ENCODE results near the gene CLK4. TPM values are rescaled to one million over a fixed set of nuclear protein-coding genes. Genes with fewer than 3 reads are reported as not detected.

CLK4 gene
- total and polyA plus RNA-seq, 2 of the 8 experiments (the other 6 are each of a cell fraction or from before 2014, with no cell fraction given), result 8.1 to 12.6 TPM

GRCh38 chr5:178605788-178606187 lies 21.1 kb downstream of the CLK4 start:
- no peak overlapping the region for H3K27ac ChIP-seq (ENCODE audit: low read depth, low read length)
- no peak for DNase-seq (ENCODE audit: low read depth in 1 of 2, low spot score in 2 of 2)
- ChIA-PET POLR2A (ENCODE audit: partially characterized antibody) (interaction anchor here (1.2 to 1.5 kb wide), 3 partner anchors 10 to 19 kb away, joined by 3 to 6 read pairs (median 3); no protein-coding TSS in a partner anchor), CTCF (ENCODE audit: partially characterized antibody) (interaction anchor here (0.8 to 1.6 kb wide), 5 partner anchors 13 to 371 kb away, joined by 3 to 4 read pairs (median 3); partner anchors contain the start of gene COL23A1)
- WGBS, 2 experiments (ENCODE audit: extremely low coverage in 1 of 2, insufficient coverage in 1 of 2, insufficient read length in 1 of 2, insufficient replicate concordance in 2 of 2, low coverage in 1 of 2, low lambda C conversion rate in 2 of 2, missing lambda C conversion rate in 1 of 2), result 88% methylated on average over 3 of the region's 3 CpGs; no CpG with 5 or more reads in 1 of the 2 experiments
- no peak overlapping the region for H2BK120ac ChIP-seq (replicated peaks; ENCODE audit: low read depth, low read length)
- H2AFZ ChIP-seq (ENCODE audit: low read length), result no peak overlapping the region
- H3K4ac ChIP-seq (replicated peaks; ENCODE audit: insufficient read length, low read depth, low read length), result no peak overlapping the region
- FAIRE-seq, result no peak
- no peak overlapping the region for H3K56ac ChIP-seq (replicated peaks; ENCODE audit: insufficient read length, low read depth, low read length)
- H3K23ac ChIP-seq (ENCODE audit: insufficient read length), result no peak overlapping the region
- H2AK5ac ChIP-seq (ENCODE audit: low read depth, low read length), result no peak overlapping the region
- no peaks in the 10 kb centered on the region for H3K27me3 ChIP-seq (replicated peaks in 1 of 4; ENCODE audit: control insufficient read depth in 3 of 4, extremely low read depth in 1 of 4, insufficient read depth in 3 of 4, low read length in 3 of 4)
- H3K18ac ChIP-seq (ENCODE audit: extremely low read depth, low read length), result no peak overlapping the region
- no peak overlapping the region for H2BK12ac ChIP-seq (ENCODE audit: low read depth, low read length)
- no peaks in the 10 kb centered on the region for H3K79me2 ChIP-seq (ENCODE audit: control insufficient read depth in 1 of 2, insufficient read depth in 2 of 2, low read length in 2 of 2)
- H2BK20ac ChIP-seq (ENCODE audit: low read length), result no peak overlapping the region
- H3K14ac ChIP-seq (ENCODE audit: insufficient read length), result no peak overlapping the region
- H3K79me1 ChIP-seq (ENCODE audit: low read depth, low read length), result no peaks in the 10 kb centered on the region
- H2BK5ac ChIP-seq (ENCODE audit: low read depth, low read length), result no peak overlapping the region
- no peak overlapping the region for H2BK15ac ChIP-seq (ENCODE audit: low read length)
- peaks cover 8 to 56% (median 33%) of the 10 kb centered on the region in 4 experiments for H3K36me3 ChIP-seq (ENCODE audit: control insufficient read depth in 2 of 4, insufficient read depth in 4 of 4, low read length in 3 of 4)
- H3K9ac ChIP-seq (replicated peaks in 1 of 4; ENCODE audit: extremely low read depth in 1 of 4, low read depth in 3 of 4, low read length in 3 of 4), result no peak overlapping the region
- no peaks in the 10 kb centered on the region for H3K23me2 ChIP-seq (ENCODE audit: low read depth, low read length)
- no peak for TF ChIP-seq CEBPB (IDR thresholded peaks at IDR 0.05; ENCODE audit: low read depth, low read length)
- no peak for TF ChIP-seq MAX (IDR thresholded peaks at IDR 0.05)
- TF ChIP-seq SAP30 (IDR thresholded peaks at IDR 0.05; ENCODE audit: insufficient read depth, insufficient replicate concordance, low read length), result no peak
- TF ChIP-seq SUZ12 (IDR thresholded peaks at IDR 0.05; ENCODE audit: low read length), result no peak
- TF ChIP-seq KDM5A (IDR thresholded peaks at IDR 0.05; ENCODE audit: low read length), result no peak
- TF ChIP-seq CBX8 (IDR thresholded peaks at IDR 0.05; ENCODE audit: borderline replicate concordance, low read depth, low read length), result no peak
- TF ChIP-seq SIX5 (IDR thresholded peaks at IDR 0.05; ENCODE audit: low read depth, low read length), result no peak
- no peak for TF ChIP-seq EZH2 (IDR thresholded peaks at IDR 0.05; ENCODE audit: low read depth, low read length, severe bottlenecking)
- TF ChIP-seq SIN3A (conservative IDR thresholded peaks at IDR 0.05 in 1 of 2, IDR thresholded peaks at IDR 0.05 in 1 of 2; ENCODE audit: low read depth in 1 of 2, low read length in 2 of 2), result no peak
- peaks cover 3 to 6% of the 10 kb centered on the region in 2 experiments; a peak in 3 of 4 replicates for H3K9me3 ChIP-seq (ENCODE audit: insufficient read depth in 2 of 2, low read depth in 1 of 2, low read length in 1 of 2)
- no peak overlapping the region for H4K5ac ChIP-seq (ENCODE audit: insufficient read length, low read depth, low read length)
- no peak overlapping the region for H4K91ac ChIP-seq (replicated peaks; ENCODE audit: insufficient read length, low read length)
- no peak overlapping the region for H4K8ac ChIP-seq (ENCODE audit: extremely low read depth, insufficient read depth, low read length)
- H3K4me3 ChIP-seq (ENCODE audit: extremely low read depth in 1 of 4, insufficient read depth in 2 of 4, low read depth in 3 of 4, low read length in 4 of 4), result no peak overlapping the region
- no peaks in the 10 kb centered on the region for H4K20me1 ChIP-seq (replicated peaks in 1 of 2; ENCODE audit: control insufficient read depth in 1 of 2, insufficient read depth in 2 of 2, low read length in 2 of 2)
- no peak overlapping the region for H3K4me2 ChIP-seq (ENCODE audit: insufficient read depth in 1 of 2, low read depth in 2 of 2, low read length in 2 of 2)
- H3K4me1 ChIP-seq (replicated peaks in 1 of 4; ENCODE audit: control insufficient read depth in 3 of 4, insufficient read depth in 4 of 4, low read length in 3 of 4), result no peaks in the 10 kb centered on the region

Measured in H1 (cell line).